NK-92 treated with Interleukin-12 subunit alpha and Interleukin-12 subunit beta, amount 100 ng/mL, for 24 hours (cell line): Measurements from ENCODE around the gene SCN4B.

Source experiments
- DNase-seq: peaks from one replicate; lab custom pipeline; 2025; lab: John Stamatoyannopoulos, UW

The SCN4B gene

GRCh38 chr11:118129471-118130172 lies 23.0 kb downstream of the SCN4B start:
- no peak for DNase-seq

DNA sequence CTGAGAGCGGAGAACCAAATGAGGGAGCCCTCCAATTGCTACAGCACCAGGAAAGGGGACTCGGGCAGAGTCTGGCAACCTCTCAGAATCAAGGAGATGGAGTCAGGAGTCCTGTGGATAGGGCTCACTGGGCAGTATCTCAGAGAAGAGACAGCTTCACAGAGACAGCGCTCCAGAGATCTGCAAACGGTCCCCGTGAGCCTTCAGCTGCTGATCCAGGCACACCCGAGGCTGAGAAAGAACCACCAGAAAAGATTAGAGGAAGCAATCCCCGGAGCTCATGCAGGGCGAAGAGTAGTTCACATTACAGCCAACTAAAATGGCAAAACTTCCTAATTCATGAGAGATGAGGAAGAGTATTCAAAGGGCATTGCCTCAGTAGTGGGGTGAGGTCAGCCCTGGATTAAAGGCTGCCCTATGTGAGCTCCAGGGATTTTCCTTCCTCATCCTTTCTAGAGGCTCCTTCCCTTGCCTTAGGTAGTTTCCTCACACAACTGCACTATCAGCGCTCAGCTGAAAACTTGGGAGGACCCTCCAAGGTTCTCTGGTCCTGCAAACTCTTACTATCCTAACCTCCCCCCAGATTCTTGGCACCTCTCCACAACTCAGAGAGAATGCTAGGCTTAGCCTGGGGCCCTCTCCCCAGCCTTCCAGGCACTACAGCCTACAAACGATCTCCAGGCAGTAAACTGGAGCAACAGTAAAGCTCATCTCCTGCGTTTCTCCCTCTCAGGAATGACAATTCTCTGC lies 23.7 kb downstream of the SCN4B start:
- no peak for DNase-seq

GRCh38 chr11:118128310-118128709 lies 24.3 kb downstream of the SCN4B start:
- DNase-seq, result no peak

DNA sequence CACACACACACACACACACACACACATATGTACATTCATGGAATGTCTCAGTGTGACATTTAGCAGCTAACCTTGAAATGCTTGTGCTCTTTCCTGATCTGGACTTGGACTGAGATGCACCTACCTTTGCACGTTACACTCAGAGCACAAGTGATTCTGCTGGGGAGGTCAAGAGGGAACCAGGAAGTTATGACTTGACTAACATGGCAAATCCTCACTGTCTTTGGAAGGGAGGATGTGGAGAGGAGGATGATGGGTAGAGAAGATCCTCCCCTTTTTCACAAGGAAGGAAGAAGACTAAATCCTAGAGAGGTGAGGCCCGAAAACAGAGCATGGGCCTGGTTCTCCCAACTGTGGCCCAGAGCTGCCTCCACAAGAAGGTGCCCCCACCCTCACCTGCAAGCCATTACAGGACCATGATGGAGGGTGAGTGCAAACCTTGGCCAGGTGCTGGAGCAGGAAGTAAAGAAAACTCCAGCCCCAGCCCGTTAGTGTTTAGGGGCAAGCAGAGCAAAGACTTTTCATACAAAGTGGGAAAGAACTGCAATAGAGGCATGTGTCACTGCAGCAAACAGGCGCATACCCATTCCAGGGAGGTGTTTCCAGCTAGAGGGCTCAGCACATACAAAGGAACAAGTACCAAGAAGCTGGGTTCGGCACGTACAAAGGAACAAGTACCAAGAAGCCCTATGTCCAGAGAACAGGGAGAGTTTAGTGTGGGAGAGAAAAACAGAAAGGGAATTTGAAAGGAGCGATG lies 26.4 kb downstream of the SCN4B start:
- DNase-seq, result no peak

DNA sequence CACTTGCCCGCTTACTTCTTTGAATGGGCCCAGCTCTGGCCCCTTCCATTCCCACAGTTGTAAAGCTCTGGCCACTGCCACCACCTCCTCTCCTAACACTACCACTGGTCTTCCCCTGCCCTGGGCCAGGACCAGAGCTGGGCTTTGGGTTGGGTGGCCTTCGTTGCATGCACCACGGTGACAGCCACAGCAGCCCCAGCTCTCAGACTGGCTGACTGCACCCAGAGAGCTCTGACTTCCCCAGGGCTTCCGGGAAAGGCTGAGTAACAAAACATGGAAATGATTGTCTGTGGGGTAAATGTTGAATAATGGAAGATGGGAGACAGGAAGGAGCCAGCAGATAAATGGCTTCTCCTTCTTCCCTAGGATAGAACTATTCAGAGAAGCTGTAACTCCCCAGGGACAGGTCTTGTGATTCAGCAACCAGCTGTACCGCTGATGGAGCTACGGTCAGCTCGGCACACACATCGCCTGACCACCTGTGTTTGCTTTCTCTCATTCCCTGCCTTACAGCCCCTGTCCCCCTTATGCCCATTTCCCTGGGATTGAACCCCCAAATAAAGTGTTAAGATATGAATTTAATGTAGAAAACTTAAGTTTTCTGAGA lies 27.6 kb downstream of the SCN4B start:
- DNase-seq, result no peak

GRCh38 chr11:118120793-118121192 lies 31.8 kb downstream of the SCN4B start:
- DNase-seq, result no peak

DNA sequence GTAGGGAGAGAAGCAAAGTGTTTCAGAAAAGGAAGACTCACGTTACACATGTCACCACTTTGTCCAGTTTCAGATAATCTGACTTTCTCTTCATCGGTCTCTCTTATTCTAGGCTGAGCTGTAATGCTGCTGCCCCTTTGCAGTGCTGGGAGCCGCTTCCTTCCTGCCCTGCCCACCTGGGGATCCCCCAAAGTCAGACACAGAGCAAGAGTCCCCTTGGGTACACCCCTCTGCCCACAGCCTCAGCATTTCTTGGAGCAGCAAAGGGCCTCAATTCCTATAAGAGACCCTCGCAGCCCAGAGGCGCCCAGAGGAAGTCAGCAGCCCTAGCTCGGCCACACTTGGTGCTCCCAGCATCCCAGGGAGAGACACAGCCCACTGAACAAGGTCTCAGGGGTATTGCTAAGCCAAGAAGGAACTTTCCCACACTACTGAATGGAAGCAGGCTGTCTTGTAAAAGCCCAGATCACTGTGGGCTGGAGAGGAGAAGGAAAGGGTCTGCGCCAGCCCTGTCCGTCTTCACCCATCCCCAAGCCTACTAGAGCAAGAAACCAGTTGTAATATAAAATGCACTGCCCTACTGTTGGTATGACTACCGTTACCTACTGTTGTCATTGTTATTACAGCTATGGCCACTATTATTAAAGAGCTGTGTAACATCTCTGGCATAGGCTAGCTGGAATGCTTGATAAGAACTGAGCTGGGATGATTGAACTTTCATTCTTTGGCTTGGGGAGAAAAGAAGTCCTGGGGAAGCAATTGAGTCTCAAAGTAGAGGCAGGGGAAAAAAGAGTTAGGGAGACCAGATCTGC lies 34.6 kb downstream of the SCN4B start:
- no peak for DNase-seq

GRCh38 chr11:118115048-118115447 lies 37.6 kb downstream of the SCN4B start:
- DNase-seq, result no peak

- DNase-seq, result no peak
Observed at GRCh38 chr11:118114266-118114665, 38.4 kb downstream of the SCN4B start.

- DNase-seq, result no peak
Observed at GRCh38 chr11:118112711-118113430, 39.8 kb downstream of the SCN4B start.

DNA sequence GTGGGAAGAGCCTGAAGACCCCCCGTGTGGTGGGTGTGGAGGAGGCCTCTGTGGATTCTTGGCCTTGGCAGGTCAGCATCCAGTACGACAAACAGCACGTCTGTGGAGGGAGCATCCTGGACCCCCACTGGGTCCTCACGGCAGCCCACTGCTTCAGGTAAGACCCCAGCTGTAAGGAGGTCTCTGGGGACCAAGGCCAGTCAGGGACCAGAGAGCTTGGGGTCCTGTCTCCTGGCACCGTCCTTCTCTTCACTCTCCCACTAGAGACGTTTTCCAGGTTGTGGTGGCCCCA lies 40.9 kb downstream of the SCN4B start:
- no peak for DNase-seq

DNA sequence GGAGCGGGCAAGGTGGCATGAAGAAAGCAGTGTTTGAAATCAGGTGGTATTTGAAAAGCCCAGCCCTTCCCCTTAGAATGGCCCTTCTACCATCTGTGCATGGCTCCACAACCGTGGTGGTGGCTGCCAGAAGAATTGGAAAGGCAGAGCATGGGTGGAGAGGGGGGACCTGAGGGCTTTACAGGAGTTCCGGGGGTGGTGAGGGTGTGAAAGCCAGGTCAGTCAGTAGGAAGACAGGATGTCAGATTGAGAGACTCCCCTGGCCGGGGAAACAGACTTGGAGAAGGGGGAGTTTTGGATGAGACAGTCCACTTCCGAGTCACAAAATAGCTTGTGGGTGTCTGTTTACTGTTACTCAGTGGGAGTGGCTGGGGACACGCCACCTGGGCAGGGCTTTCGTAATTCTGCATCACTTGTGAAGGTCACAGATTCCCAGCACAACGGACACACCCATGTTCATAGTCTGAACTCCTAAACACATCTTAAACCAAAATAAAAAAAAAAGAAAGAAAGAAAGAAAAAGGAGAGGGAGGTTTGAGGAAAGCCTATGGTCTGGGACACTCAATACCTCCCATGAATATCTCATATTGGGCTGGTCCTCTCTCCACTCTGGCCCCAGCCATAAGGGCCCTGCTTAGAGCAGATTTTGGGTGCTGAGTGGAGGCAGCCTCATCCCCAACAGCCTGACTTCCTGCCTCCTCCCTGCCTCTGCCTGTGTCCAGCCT lies 41.4 kb downstream of the SCN4B start:
- DNase-seq, result no peak

DNA sequence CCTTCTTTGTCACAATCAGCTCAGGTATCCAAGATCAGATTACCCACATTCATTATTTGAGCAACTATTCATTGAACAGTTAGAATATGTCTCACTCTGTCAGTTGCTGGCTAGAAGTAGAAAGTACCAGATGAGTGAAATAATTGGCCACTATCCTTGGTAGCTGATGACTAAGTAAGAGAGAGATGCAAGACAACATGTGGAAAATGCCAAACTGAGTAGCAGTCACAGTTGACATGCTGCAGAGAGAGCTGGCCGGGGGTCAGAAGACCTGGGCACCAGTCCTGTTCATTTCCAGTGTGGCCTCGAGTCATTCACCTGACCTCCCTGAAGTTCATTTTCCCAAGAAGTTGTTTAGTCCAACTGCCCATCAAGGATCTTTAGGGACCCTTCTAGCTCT lies 43.4 kb downstream of the SCN4B start:
- no peak for DNase-seq

- DNase-seq, result no peak
Observed at GRCh38 chr11:118108513-118108912, 44.1 kb downstream of the SCN4B start.

GRCh38 chr11:118106789-118107335 lies 45.8 kb downstream of the SCN4B start:
- no peak for DNase-seq

DNA sequence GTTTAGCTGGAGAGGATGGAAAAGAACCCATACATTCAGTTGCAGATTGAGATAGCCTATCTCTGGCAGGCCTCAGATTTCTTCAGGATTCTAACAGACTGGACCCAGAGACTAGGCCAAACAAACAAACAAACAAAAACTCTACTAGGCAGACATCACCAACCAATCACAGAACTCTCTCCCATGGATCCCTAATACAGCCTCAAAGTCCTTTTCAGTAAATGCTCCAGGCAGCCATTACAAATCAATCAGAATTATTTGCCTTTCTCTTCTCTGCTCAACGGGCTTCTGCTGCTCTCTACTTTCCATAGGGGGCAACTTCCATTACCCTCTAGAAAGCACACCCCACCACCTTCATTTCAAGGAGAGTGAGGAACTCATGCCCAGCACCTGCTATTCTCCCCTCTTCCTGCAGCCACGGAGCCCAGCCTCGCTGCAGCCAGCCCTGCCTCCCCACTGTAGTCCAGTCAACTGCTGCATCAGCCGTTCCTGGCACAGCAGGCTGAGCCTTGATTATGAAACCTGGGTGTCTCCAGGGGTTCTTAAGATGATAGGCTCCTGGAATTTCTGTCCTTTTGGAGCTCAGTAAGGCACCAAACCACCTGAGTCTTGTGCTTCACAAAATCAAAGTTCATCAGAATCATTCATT lies 46.8 kb downstream of the SCN4B start:
- no peak for DNase-seq

DNA sequence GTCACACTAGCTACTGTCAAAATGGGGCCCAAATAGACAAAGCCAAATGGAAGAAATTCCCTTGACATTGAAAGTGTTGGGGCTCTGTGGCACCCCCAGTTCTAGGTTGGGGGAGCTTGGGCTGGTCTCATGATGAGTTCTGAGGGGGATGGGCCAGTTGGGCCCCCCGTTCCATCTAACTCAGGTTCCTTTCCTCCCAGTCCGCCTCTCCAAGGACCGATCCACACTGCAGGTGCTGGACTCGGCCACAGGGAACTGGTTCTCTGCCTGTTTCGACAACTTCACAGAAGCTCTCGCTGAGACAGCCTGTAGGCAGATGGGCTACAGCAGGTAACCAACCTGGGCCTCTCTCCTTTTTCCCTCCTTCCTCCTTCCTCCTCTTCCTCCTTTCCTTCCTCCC lies 48.1 kb downstream of the SCN4B start:
- no peak for DNase-seq

GRCh38 chr11:118102721-118103261 lies 49.8 kb downstream of the SCN4B start:
- DNase-seq, result no peak

DNA sequence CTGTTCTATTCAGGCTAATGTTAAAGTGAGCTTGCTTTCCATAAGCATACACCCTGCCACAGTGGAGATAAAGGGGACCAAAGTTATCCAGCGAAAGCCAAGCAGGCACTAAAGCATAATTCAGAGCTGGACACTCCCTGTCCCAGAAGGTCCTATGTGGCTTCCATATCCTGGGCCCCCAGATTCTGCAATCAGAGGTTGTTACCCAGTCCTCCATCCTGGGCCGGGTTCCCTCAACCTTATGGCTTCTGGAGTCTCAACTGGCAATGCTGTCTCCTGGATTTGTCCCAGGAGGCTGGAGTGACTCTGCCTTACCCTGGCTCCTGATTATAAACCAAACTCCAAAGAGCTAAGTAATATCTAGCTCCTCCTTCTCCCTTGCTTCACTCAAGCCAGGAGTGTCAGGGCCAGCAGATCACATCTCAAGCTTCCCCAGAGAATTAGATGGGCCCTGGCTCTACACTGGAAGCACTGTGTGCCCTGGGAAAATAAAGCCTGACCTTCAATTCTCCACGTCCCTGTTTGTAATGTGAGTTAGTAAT lies 51.9 kb downstream of the SCN4B start:
- no peak for DNase-seq
